Measurements from ENCODE around the gene SPTLC3.

- TF ChIP-seq EZH2 (IDR thresholded peaks at IDR 0.05; ENCODE audit: low read length, missing control alignments) (no peak), CTCF (conservative IDR thresholded peaks at IDR 0.05 in 1 of 2, IDR thresholded peaks at IDR 0.05 in 1 of 2; ENCODE audit: low read depth in 1 of 2, low read length in 2 of 2) (no peak)
Measured at GRCh38 chr20:13110796-13111195, 102.0 kb downstream of the SPTLC3 start.

All from fibroblast of lung (primary cell).